Activated CD8-positive, alpha-beta memory T cell treated with anti-CD3 and anti-CD28 coated beads, Interleukin-2, amount 50 U/mL, for 1 hour (primary cell): ENCODE results near the gene DOK1.

ENCODE experiments used
- DNase-seq: peaks from one replicate; pipeline ENCODE4 v3.0.0-alpha.2; 2020; ENCODE audit errors: extremely low read depth

DOK1 gene

GRCh38 chr2:74599676-74600075 lies 45.2 kb downstream of the DOK1 start:
- DNase-seq = no peak

GRCh38 chr2:74602586-74603281 lies 48.2 kb downstream of the DOK1 start:
- DNase-seq = no peak

GRCh38 chr2:74603282-74604000 lies 48.9 kb downstream of the DOK1 start:
- no peak for DNase-seq

GRCh38 chr2:74606927-74607326 lies 52.4 kb downstream of the DOK1 start:
- no peak for DNase-seq
